Right atrium auricular region (tissue), 2 donors: ENCODE data around the gene SAMD11. TPM values are rescaled to one million over a fixed set of nuclear protein-coding genes. Genes with fewer than 3 reads are reported as not detected.
A peak's percentile ranks its signal among the peaks of the same experiment; 100 is the strongest.
"Not testable (repeated sequence)": the region's sequence is repeated elsewhere in the genome, so short reads cannot be mapped to it uniquely, and the experiment has no call there.

Experiments used
- DNase-seq: peaks from one replicate; pipeline ENCODE4 v3.0.0-alpha.2; 2019; ENCODE audit warnings: low spot score
- H3K27ac ChIP-seq, 2 donors: fragments of 200-600 bp; sonication (generic); 1 replicate in 1 of 2; 2 replicates in 1 of 2; pipeline ENCODE4 v1.5.1; 2016 to 2019
- H3K27me3 ChIP-seq, 2 donors: fragments of 200-600 bp; sonication (generic); one replicate each; pipeline versions ENCODE4 v1.5.1 to v1.6.0; 2017 to 2019
- H3K36me3 ChIP-seq: fragments of 200-600 bp; sonication (generic); one replicate; pipeline ENCODE4 v1.5.1; 2016
- H3K4me1 ChIP-seq, 2 donors: fragments of 200-600 bp; sonication (generic); one replicate each; pipeline versions ENCODE4 v1.5.1 to v1.6.0; 2017 to 2019
- H3K4me3 ChIP-seq, 2 donors: fragments of 200-600 bp; sonication (generic); 1 replicate in 1 of 2; 2 replicates in 1 of 2; pipeline ENCODE4 v1.5.1; 2017 to 2019; ENCODE audit warnings: mild to moderate bottlenecking in 1 of 2, moderate library complexity in 1 of 2
- H3K9me3 ChIP-seq, 2 donors: fragments of 200-600 bp; sonication (generic); one replicate each; pipeline ENCODE4 v1.5.1; 2019
- CTCF ChIP-seq, 2 donors: fragments of 200-600 bp; sonication (generic); IDR thresholded peaks; one replicate each; pipeline ENCODE4 v1.5.1; 2019; ENCODE audit warnings: antibody characterized with exemption in 2 of 2
- total RNA-seq, 2 donors: library from RNA; depleted of rRNA; stranded (reverse); fragments of >200 nt; gene quantifications; one replicate each; pipeline ENCODE4 v1.1.0, GENCODE V29; 2016

Gene SAMD11
- total RNA-seq, 2 donors from 2014 or later, result 2.7 to 6.4 TPM

DNA sequence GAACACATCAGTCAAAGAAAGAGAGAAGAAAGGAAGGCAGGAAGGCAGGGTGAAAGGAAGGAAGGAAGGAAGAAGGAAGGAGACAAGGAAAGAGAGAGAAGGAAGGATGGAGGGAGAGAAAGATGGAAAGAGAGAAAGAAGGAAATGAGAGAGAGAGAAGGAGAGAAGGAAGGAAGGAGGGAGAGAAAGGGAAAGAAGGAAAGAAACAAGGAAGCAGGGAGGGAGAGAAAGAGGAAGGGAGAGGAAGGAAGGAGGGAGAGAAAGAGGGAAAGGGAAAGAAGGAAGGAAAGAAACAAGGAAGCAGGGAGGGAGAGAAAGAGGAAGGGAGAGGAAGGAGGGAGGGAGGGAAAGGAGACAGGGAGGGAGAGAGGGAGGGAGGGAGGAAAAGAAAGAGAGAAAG, 35.4 kb upstream of the SAMD11 start:
- H3K27me3 ChIP-seq, result no peaks in the 10 kb centered on the region
- H3K27ac ChIP-seq, result no peak overlapping the region
- no peaks in the 10 kb centered on the region for H3K36me3 ChIP-seq
- H3K9me3 ChIP-seq, result no peaks in the 10 kb centered on the region
- no peak for DNase-seq
- TF ChIP-seq CTCF (IDR thresholded peaks at IDR 0.05), result no peak
- no peaks in the 10 kb centered on the region for H3K4me1 ChIP-seq
- H3K4me3 ChIP-seq, result no peak overlapping the region

- not testable (repeated sequence) for H3K27me3 ChIP-seq, H3K27ac ChIP-seq
Measured at GRCh38 chr1:889774-890173, 33.9 kb upstream of the SAMD11 start.

GRCh38 chr1:890234-890633, 33.5 kb upstream of the SAMD11 start:
- not testable (repeated sequence) for H3K36me3 ChIP-seq, H3K4me3 ChIP-seq, H3K9me3 ChIP-seq, H3K27ac ChIP-seq, H3K4me1 ChIP-seq, H3K27me3 ChIP-seq
- DNase-seq, result peak; percentile 16

More at GRCh38 chr1:889774-890173, 33.9 kb upstream of the SAMD11 start:
- H3K4me3 ChIP-seq, DNase-seq, H3K36me3 ChIP-seq, H3K4me1 ChIP-seq, H3K9me3 ChIP-seq: not testable (repeated sequence)

GRCh38 chr1:890661-891060, 33.1 kb upstream of the SAMD11 start:
- no peak overlapping the region for H3K4me3 ChIP-seq
- no peaks in the 10 kb centered on the region for H3K27me3 ChIP-seq
- H3K27ac ChIP-seq, result no peak overlapping the region
- no peaks in the 10 kb centered on the region for H3K9me3 ChIP-seq
- H3K4me1 ChIP-seq, result no peaks in the 10 kb centered on the region
- no peaks in the 10 kb centered on the region for H3K36me3 ChIP-seq
- peak; percentile 26 for DNase-seq
- TF ChIP-seq CTCF (IDR thresholded peaks at IDR 0.05), result no peak

DNA sequence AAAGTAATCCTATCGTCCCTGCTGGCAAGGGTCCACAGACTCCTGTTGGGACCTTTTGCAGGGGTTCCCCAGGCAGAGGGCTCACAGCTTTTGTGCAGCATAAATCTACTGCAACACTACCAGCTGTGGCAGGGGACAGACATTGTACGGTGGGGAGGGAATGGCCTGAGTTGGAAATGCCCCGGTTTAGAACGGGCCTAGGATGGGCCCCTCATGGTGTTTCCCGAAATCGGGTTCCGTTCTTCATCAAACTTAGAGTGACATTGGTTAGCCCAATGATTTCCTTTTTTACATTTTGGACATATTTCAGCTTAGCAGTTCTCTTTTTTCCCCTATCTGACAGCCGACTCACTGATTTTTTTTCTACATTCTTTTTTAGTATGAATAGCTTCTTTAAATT, 26.5 kb upstream of the SAMD11 start:
- no peaks in the 10 kb centered on the region for H3K27me3 ChIP-seq
- peak; percentile 34 for DNase-seq
- H3K36me3 ChIP-seq, result no peaks in the 10 kb centered on the region
- no peak for TF ChIP-seq CTCF (IDR thresholded peaks at IDR 0.05)
- no peak overlapping the region for H3K4me3 ChIP-seq
- no peak overlapping the region for H3K27ac ChIP-seq
- no peaks in the 10 kb centered on the region for H3K4me1 ChIP-seq
- H3K9me3 ChIP-seq, result no peaks in the 10 kb centered on the region

DNA sequence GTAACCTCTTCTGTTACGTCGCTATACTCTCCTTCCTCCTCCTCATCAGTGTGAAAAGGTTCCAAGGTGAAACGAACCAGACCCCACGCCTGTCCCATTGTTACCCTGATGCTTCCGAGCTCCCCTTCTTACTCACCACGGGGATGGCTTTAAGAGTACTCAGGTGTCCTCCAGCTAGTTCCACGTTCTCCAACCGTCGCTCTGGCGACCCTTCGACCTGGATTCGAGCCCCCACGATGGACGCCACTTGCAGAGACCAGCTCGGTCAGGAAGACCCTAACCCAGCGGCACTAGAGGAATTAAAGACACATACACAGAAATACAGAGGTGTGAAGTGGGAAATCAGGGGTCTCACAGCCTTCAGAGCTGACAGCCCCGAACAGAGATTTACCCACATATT, 25.8 kb upstream of the SAMD11 start:
- H3K4me1 ChIP-seq, H3K27ac ChIP-seq, H3K27me3 ChIP-seq, H3K4me3 ChIP-seq, H3K9me3 ChIP-seq, H3K36me3 ChIP-seq: not testable (repeated sequence)
- DNase-seq, result peak; percentile 28

DNA sequence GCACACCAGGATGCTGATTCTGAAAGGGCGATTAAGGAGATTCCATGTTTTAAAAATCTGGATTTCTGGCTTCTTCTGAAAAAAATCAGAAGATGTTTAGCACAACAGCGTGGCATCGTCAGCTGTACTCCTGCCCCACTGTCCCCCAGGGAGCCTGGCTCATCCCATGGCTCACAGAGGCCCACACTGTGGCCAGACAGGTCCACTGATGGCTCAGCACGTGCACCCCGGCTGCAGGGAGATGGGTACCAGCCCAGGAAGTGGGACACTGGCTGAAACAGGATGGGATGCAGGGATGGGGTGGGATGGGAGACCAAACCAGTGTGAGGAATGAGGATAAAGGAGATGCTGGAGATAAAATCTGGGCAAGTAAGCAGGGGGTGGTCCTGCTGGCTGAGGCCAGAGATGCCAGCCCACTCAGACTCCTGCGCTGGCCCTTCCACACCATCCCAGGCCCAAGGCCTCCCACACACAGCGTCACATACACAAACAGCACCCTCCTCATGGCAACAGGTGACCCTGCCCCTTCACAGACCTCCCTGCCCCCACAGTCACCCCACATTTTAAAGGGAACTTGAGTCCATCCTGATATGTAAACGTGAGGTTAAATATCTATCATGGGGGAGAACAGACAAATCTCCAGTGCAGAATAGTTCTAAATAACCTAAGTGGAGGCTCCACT, 23.9 kb upstream of the SAMD11 start:
- no peak for TF ChIP-seq CTCF (IDR thresholded peaks at IDR 0.05)
- Histone ChIP-seq H3K27me3 (no peaks in the 10 kb centered on the region), H3K9me3 (no peaks in the 10 kb centered on the region), H3K27ac (no peak overlapping the region), H3K4me3 (no peak overlapping the region), H3K36me3 (no peaks in the 10 kb centered on the region), H3K4me1 (peaks cover 0 to 2% of the 10 kb centered on the region in 2 donors)
- peak; percentile 23 for DNase-seq
